Glomerular endothelial cell (primary cell): ENCODE data around the gene LRRC75A. TPM values are rescaled to one million over a fixed set of nuclear protein-coding genes. Genes with fewer than 3 reads are reported as not detected.

Experiments
- DNase-seq: peaks from one replicate; pipeline ENCODE4 v3.0.0-alpha.2; 2011; ENCODE audit warnings: low read depth, low spot score; ENCODE audit errors: extremely low read depth
- total RNA-seq: library from RNA; depleted of rRNA; stranded (reverse); fragments of >200 nt; gene quantifications from 2 replicates; pipeline ENCODE4 v1.2.3, GENCODE V29; 2015

LRRC75A gene
- total RNA-seq, 1 donor from 2014 or later = 0.88 TPM

GRCh38 chr17:16473044-16474011, 18.7 kb downstream of the LRRC75A start:
- no peak for DNase-seq

GRCh38 chr17:16472539-16472938, 19.5 kb downstream of the LRRC75A start:
- DNase-seq = no peak

DNA sequence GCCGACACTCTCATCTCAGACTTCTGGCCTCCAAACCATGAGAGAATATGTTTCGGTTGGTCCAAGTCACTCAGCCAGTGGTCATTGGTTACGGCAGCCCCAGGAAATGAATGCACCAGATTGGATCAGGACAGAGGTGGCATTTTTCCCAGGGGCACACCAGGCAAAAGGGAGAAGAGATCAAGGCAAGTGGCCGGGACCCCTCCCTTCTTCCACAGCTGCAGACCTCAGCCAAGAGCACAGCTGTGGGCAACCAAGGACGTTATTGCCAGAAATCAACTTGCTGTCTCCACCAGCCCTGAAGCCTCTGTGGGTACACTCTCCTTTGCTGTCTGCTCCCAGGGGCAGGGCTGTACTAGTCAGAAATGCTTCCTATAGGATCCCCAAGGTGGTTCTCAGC, 20.7 kb downstream of the LRRC75A start:
- no peak for DNase-seq

GRCh38 chr17:16470265-16470664, 21.7 kb downstream of the LRRC75A start:
- DNase-seq = no peak

DNA sequence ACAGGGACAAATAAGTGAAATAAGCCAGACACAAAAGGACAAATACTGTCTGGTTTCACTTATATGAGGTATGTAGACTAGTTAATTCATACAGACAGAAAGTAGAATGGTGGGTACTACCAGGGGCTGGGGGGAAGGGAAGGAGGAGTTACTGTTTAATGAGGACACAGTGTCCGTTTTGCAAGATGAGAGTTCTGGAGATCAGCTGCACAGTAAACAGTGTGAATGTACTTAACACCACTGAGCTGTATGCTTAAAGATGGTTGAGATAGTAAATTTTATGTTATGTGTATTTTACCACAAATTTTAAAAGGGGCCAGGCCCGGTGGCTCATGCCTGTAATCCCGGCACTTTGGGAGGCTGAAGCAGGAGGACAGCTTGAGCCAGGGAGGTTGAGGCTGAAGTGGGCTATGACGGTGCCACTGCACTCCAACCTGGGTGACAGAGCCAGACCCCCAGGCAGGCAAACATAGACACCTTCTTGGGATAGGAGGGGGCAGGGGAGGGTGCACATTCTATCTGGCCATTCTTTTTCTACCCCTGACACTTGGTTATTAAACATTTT, 23.5 kb downstream of the LRRC75A start:
- DNase-seq = no peak

DNA sequence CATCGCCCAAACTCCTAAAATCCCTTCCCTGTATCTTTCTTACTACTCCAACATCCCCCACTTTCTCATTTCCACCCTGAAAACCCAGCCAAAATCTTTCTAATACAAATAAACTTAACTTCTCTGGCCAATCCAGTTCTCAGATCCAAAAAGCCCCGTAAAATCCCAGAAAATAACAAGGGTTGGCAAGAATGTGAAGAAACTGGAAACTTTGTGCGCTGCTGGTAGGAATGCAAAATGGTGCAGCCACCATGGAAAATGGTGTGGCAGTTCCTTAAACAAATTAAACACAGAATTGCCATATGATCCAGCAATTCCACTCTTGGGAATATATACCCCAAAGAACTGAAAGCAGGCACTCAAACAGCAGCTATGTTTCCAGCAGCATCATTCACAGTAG, 24.1 kb downstream of the LRRC75A start:
- DNase-seq = no peak

DNA sequence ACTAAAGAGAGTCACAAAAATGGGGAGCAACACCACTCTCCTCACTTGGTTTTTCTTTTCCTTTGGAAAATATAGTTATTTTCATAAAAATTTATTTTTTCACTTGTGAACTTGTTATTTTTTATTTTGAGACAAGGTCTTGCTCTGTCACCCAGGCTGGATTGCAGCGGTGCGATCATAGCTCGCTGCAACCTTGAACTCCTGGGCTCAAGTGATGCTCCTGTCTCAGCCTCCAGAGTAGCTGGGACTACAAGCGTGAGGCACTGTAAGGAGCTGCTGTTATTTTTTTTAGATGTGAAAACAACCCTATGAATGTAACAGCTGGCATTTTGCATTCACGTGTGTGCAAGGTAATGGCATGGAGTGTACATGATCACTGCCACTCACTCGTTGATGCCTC, 24.9 kb downstream of the LRRC75A start:
- DNase-seq = no peak

- no peak for DNase-seq
These were observed 25.6 kb downstream of the LRRC75A start for GRCh38 chr17:16466407-16466806.

DNA sequence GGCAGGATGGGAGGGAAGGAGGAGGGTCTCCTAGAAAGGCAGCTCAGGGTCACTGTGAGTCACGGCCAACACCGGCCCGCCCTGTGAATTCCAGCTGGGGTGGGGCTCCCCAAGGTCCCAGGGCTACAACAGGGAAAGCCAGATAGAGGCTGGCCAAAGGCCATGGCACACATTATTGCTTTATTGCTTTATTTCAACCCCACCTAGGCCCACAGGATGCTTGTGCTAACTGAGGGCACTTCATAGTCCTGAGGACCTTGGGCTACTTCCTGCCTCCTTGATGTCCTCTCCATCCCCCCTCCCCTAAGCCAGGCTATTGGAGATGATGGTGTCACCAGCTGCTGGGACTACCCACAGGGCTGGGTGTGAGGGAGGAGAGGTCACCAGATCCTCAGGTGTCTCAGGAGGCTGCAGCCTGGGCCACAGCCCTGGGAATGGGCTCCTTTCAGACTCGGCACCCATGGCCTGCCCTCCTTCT, 26.1 kb downstream of the LRRC75A start:
- DNase-seq = no peak

GRCh38 chr17:16465052-16465312, 27.0 kb downstream of the LRRC75A start:
- no peak for DNase-seq

GRCh38 chr17:16464303-16465051, 27.5 kb downstream of the LRRC75A start:
- DNase-seq = no peak

GRCh38 chr17:16463358-16464302, 28.4 kb downstream of the LRRC75A start:
- DNase-seq = no peak

DNA sequence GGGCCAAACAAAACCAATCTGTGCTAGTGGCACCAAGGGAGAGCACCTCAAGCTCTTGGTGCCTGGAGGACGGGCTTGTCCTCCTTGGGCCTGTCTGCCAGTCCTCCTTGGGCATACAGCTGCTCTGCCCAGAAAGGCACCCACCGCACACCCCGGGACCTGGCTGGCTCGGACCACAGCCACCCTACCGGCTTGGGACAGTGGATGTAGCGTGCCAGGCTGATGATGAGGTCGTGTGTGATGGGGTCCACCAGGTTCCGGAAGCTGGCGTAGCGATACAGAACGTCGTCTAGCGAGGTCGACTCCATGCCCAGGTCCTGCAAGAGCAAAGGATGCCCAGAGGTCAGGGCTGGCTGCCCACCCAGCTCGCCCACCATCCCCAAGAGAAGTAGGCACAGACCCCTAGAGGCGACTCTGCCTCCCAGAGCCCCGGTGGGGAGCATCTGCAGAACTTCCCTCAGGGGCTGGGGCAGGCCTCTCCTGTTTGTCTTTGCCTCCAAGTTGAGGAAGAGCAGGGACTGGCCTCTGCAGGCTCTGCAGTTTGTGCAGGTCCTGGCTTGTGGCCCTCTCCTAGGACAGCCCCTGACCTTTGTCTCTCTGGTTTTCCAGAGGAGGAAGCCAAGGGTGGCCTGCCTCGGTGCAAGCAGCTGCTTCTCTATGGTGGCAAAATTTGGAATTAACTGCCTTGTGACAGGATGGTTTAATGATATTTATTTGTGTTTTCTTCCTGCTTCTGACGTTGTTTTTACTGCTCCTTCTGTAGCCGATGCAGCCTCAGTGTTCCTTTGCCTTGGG, 29.7 kb downstream of the LRRC75A start:
- no peak for DNase-seq

GRCh38 chr17:16461606-16461866, 30.5 kb downstream of the LRRC75A start:
- DNase-seq = no peak

GRCh38 chr17:16460796-16461605, 31.0 kb downstream of the LRRC75A start:
- no peak for DNase-seq

DNA sequence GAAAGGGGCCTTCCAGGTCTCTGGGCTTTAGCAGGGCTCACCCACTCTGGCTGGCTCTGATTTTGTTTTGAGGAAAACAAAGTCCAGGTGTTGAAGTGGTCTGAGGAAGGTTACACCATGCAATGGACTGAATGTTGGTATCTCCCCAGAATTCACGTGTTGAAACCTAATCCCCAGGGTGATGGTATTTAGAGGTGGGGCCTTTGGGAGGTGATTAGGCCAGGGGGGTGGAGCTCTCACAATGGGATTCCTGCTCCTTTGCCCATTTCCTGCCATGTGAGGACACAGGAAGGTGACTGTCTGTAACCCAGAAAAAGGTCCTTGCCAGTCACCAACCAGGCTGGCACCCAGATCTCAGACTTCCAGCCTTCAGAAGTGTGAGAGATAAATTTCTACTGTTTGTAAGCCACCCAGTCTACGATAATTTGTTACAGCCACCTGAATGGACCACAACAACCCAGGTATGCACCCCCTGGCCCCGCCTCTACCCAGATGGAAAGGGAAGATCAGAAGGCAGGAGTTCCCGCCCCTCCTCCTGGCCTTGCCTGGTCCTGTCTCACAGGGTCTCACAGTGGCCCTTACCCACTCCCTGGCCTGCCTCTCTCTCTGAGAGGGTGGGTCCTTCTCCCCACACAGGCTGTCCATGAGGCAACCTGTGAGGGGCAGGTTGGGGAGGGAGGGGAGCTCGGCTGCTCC, 32.0 kb downstream of the LRRC75A start:
- DNase-seq = no peak

GRCh38 chr17:16459271-16459670, 32.7 kb downstream of the LRRC75A start:
- no peak for DNase-seq

- DNase-seq = no peak
These were observed 35.2 kb downstream of the LRRC75A start for GRCh38 chr17:16456742-16457316.
